Measurements from ENCODE around the gene CLNK. TPM values are rescaled to one million over a fixed set of nuclear protein-coding genes. Genes with fewer than 3 reads are reported as not detected.
"Not testable (repeated sequence)": the region's sequence is repeated elsewhere in the genome, so short reads cannot be mapped to it uniquely, and the experiment has no call there.

CLNK gene
- total RNA-seq, 1 donor from 2014 or later = 0.10 TPM

DNA sequence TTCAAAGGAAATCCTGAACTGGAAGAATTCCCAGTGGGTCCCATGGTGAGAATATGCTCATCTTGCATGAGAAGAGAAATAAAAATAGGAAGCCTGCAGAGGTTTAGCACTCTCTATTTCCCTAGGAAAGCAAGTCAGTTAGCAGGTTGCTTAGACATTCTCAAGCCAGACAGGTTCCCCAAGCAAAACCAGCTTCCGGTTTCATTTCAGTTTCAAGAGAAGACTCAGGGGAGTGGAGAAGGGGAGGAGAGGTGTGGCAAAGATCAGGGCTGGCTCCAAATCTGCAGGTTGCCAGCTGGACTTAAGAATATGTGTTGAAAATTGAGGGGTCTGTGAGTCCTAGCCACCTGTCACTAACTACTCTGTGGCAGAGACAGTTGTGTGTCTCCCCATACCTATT is 107.5 kb downstream of the CLNK start:
- no peak for DNase-seq

DNA sequence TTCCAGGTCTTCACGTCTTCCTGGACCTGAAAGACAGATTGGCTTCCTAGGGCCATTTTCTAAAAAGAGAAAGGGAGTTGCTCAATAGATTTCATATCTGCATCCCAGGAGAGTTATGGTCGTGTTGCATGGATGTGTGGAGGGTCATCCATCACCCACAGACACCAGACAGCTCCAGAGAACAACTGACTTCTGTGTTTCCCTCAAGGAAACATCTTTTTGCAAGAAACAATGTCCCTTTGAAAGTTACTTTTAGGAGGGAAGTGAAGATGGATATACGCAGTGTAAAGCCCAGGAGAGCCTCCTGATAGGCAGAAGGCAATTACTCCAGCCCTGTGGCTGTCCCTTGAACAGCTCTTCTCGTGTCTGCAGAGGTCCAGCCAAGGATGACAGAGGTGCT is 108.3 kb downstream of the CLNK start:
- no peak for DNase-seq

DNA sequence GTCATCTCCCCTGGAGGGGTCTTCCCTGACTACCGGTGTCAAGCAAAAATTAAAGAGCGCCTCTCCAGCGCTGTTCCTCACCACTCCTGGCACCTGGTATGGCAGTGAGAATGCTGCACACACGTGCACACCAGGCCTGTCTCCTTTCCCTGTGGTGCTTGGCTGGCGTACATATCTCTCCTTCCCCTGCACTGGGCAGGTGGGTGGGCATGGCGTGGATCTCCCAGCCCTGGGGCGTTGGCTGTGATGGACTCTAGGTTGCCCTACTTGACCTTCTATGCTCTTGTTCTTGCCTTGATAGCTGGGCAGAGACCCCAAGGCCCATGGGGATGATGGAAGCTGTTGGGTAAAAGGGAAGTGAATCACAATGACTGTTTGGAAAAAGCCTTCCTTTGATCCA is 109.2 kb downstream of the CLNK start:
- no peak for DNase-seq

DNA sequence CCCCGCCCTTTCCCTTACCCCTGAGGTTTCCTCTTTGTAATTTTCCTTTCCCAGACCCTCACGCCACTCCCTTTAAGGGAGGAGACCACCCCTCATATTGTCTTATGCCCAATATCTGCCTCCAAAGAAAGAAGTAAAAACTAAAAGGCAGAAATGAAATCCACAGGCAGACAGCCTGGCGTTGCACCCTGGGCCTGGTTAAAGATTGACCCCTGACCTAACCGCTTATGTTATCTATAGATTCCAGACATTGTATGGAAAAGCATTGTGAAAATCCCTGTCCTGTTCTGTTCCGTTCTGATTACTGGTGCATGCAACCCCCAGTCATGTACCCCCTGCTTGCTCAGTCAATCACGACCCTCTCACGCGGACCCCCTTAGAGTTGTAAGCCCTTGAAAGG is 110.0 kb downstream of the CLNK start:
- not testable (repeated sequence) for DNase-seq

GRCh38 chr4:10571909-10572308 is 112.7 kb downstream of the CLNK start:
- DNase-seq = no peak

DNA sequence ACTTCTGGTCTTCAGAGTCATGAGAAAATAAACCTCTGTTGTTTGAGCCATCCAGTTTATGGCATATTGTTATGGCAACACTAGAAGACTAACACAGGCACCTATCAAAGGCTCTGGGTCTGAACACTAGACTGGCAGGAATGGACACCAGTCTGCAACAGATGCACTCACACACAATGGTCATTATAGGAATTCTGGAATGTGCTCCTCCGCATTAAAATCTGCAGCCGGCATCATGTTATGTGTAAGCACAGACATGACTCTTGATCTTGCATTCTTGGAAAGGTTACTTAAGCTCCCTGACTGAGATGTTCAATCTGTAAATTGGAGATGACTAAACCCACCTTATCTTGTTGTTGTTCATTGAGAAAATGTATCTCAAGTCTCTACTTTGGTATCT is 115.1 kb downstream of the CLNK start:
- no peak for DNase-seq

DNA sequence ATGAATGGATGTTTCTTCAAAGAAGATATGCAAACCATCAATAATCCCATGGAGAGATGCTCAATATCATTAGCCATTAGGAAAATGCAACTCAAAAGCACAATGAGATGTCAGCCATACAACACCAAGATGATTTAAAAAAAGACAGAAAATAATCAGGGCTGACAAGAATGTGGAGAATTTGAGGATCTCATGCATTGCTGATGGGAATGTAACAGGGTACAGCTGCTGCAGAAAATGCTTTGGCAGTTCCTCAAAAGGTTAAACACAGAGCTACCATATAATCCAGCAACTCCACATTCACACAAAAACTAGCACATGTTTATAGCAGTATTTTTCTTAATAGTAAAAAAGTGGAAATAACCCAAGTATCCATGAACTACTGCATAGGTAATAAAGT is 116.8 kb downstream of the CLNK start:
- DNase-seq = no peak

DNA sequence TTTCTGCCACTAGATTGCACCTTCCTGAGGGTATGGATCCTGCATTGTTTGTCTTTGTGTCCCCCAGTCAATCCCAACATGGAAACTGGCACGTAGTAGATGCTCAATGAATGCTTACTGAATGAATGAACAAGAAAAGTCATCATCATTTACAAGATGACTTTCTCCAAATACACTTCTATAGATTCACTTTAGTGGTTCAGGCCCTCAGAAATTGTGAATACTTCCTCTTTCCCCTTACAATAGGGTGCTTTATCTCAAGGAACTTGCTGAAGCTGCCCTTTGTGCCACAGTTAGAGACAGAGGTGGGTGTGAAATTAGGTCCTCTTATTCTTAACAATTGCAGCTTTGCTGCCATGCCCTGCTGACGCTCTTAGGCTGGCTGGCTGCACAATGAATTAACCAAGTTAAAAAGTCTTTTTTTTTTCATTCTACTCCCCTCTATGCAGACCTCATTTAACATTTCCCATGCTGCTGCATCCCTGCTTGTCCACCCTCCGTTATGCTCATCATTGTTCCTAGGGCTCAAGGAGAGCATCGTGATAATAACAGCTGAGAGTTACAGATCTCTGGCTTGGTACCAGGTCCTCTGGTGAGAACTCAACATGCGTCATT is 119.3 kb downstream of the CLNK start:
- DNase-seq = no peak

DNA sequence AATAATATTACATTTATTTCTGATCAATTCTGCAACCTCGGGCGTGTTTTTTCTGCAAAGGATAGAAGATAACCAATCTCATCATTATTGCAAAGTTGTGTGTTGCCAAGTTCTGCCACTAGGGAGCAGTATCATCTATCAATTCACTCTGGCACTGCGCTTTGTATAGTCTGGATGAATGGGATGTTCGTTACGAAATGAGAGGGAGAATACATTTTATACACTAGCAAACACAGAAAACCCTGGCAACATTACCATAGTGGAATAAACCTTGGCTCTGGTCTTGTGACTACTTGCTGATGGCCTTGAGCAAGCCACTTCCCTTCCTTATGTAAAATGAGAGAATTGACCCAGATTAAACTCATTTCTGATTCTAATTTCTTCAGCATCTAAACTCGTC is 129.9 kb downstream of the CLNK start:
- DNase-seq = peak; percentile 78

DNA sequence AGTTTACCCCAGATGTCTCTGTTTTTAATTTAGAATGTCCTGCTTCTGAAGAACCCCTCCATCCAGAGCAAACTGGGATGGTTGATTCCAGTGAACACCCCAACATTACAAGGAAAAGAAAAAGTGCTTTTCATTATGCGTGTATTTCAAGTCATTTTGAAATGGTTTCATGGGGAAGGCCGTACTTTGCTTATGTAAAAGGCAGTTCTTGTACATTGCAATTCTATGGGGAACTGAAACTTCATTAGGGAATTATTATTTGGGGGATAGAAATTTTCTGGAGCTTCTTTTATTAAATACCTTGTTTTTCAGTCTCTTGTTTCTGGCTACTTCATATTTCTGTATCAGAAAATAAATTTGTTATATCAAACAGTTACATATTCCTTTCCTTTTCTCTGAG is 130.4 kb downstream of the CLNK start:
- DNase-seq = no peak

GRCh38 chr4:10552591-10553280 is 131.8 kb downstream of the CLNK start:
- no peak for DNase-seq

GRCh38 chr4:10535912-10536311 is 148.7 kb downstream of the CLNK start:
- no peak for DNase-seq

GRCh38 chr4:10534820-10535219 is 149.7 kb downstream of the CLNK start:
- no peak for DNase-seq

GRCh38 chr4:10532155-10532554 is 152.4 kb downstream of the CLNK start:
- no peak for DNase-seq

- no peak for DNase-seq
Measured at GRCh38 chr4:10530137-10530786, 154.3 kb downstream of the CLNK start.

GRCh38 chr4:10529291-10530136 is 155.1 kb downstream of the CLNK start:
- no peak for DNase-seq

GRCh38 chr4:10527438-10527837 is 157.1 kb downstream of the CLNK start:
- no peak for DNase-seq

- no peak for DNase-seq
Measured at GRCh38 chr4:10526429-10527222, 157.9 kb downstream of the CLNK start.

GRCh38 chr4:10524196-10524833 is 160.3 kb downstream of the CLNK start:
- no peak for DNase-seq

DNA sequence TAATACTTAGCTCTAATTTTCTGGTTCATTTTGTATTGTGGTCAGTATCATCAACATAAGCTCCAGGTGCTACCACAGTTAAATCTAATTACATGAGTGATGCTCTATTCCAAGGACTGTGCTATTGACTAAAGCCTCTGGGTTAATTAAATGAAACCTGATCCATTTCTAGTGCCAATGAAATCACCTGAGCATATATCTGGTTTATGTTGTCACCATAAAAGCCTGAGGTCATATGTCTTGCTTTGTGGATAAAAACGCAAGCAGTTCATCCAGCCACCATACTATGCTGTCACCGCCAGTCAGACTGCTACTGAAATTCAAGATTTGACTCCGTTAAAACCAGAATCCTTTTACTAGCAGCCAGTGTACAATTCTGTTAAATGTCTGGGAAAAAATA is 163.1 kb downstream of the CLNK start:
- no peak for DNase-seq

DNA sequence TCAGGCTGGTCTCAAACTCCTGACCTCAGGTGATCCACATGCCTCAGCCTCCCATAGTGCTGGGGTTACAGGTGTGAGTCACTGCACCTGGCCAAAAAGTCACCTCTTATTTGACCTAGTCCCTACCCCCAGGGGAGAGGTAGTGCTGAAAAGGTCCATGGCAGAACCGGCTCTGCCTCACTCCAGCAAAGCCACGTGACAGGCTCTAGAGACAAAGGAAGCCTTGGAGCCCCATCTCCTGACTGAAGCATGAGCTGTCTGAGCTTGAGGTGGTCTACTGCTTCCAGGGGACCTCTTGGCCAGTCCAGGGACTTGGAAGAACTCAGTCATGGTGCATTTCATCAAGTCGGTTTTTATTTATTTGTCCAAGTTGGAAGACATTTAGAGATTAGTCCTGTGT is 174.8 kb downstream of the CLNK start:
- no peak for DNase-seq

GRCh38 chr4:10506077-10506476 is 178.5 kb downstream of the CLNK start:
- no peak for DNase-seq
